K562 (cell line): ENCODE measurements around the gene ANKRD27. TPM values are rescaled to one million over a fixed set of nuclear protein-coding genes. Genes with fewer than 3 reads are reported as not detected.

Source experiments
- GMEB1 ChIP-seq: fragments of 250-450 bp; sonication (Bioruptor Pico); IDR thresholded peaks from 2 replicates; pipeline ENCODE4 v1.4.0; 2020; ENCODE audit warnings: mild to moderate bottlenecking
- GTF3C2 ChIP-seq: IDR thresholded peaks from 3 replicates; pipeline ENCODE4 v1.6.1; 2011; ENCODE audit warnings: borderline replicate concordance, mild to moderate bottlenecking, moderate library complexity; ENCODE audit not compliant: insufficient read length; ENCODE audit errors: extremely low read depth
- KAT8 ChIP-seq: fragments of 450-650 bp; IDR thresholded peaks from 2 replicates; pipeline ENCODE4 v1.6.1; 2016; ENCODE audit warnings: low read depth, mild to moderate bottlenecking
- L3MBTL2 ChIP-seq: fragments of 450-650 bp; IDR thresholded peaks from 2 replicates; pipeline ENCODE4 v1.6.1; 2016; ENCODE audit warnings: mild to moderate bottlenecking, moderate library complexity
- MAFF ChIP-seq: IDR thresholded peaks from 2 replicates; pipeline ENCODE4 v1.6.1; 2012; ENCODE audit warnings: low read length, improper control_type of control experiment
- MAX ChIP-seq: sonication (generic); formaldehyde crosslinking; IDR thresholded peaks from 2 replicates; pipeline ENCODE4 v1.9.0; 2022; ENCODE audit warnings: mild to moderate bottlenecking, missing genetic modification reagents
- MAZ ChIP-seq, 2 experiments: fragments of 450-650 bp in 1 of 2; sonication (generic) in 1 of 2; formaldehyde crosslinking; IDR thresholded peaks in 1 of 2; conservative IDR thresholded peaks in 1 of 2; 2 replicates each; pipeline versions ENCODE4 v1.4.0 to v1.5.0; 2020; ENCODE audit warnings: mild to moderate bottlenecking in 1 of 2, missing genetic modification reagents in 1 of 2
- MXD1 ChIP-seq: fragments of 250-450 bp; sonication (Bioruptor Pico); IDR thresholded peaks from 2 replicates; pipeline ENCODE4 v1.8.0; 2021; ENCODE audit warnings: borderline replicate concordance, mild to moderate bottlenecking, moderate library complexity; ENCODE audit not compliant: poor library complexity, severe bottlenecking
- NFE2 ChIP-seq: IDR thresholded peaks from 2 replicates; pipeline ENCODE4 v1.6.1; 2014; ENCODE audit warnings: antibody characterized with exemption, low read depth
- NFRKB ChIP-seq: fragments of 450-650 bp; IDR thresholded peaks from 2 replicates; pipeline ENCODE4 v1.6.1; 2016; ENCODE audit warnings: low read depth
- POLR2G ChIP-seq: fragments of 200-400 bp; formaldehyde crosslinking; IDR thresholded peaks from 2 replicates; pipeline ENCODE4 v1.6.1; 2017; ENCODE audit warnings: low read depth, mild to moderate bottlenecking, antibody characterized with exemption, low read length, moderate library complexity
- SETDB1 ChIP-seq: IDR thresholded peaks from one replicate; pipeline ENCODE4 v1.6.1; 2012; ENCODE audit warnings: low read length, control low read depth, inconsistent platforms
- SPI1 ChIP-seq: IDR thresholded peaks from 2 replicates; pipeline ENCODE4 v1.6.1; 2011; ENCODE audit warnings: low read depth, low read length, control low read depth, borderline replicate concordance
- TFAM ChIP-seq: fragments of 250-450 bp; sonication (Bioruptor Pico); conservative IDR thresholded peaks from 2 replicates; pipeline ENCODE4 v1.5.0; 2021; ENCODE audit warnings: mild to moderate bottlenecking, moderate library complexity
- ZNF280B ChIP-seq: fragments of 250-450 bp; sonication (Bioruptor Pico); IDR thresholded peaks from 2 replicates; pipeline ENCODE4 v1.5.1; 2021; ENCODE audit warnings: mild to moderate bottlenecking
- polyA plus RNA-seq, 8 experiments: library from polyadenylated mRNA; depleted of rRNA in 4 of 8; stranded (reverse) in 5 of 8; unstranded in 3 of 8; fragments of >200 nt; fragmentation: Nextera tagmentation in 2 of 8; fragmentation: Illumina TruSeq in 1 of 8; extraction: Ambion mirVana in 2 of 8; extraction: Trizol in 1 of 8; gene quantifications; 2 replicates each; pipeline versions ENCODE4 v1.2.1 to v1.2.3, GENCODE V29; 2011 to 2014; ENCODE audit warnings: inconsistent platforms in 1 of 8, missing spikeins in 1 of 8
- total RNA-seq, 7 experiments: library from RNA; depleted of rRNA in 6 of 7; stranded (reverse); fragments of >200 nt in 6 of 7; fragmentation: Illumina TruSeq in 2 of 7; extraction: Trizol in 2 of 7; gene quantifications; 2 replicates each; pipeline versions ENCODE4 v1.2.1 to v1.2.3, GENCODE V29; 2011 to 2021; ENCODE audit warnings: low replicate concordance in 1 of 7

Gene ANKRD27
- total and polyA plus RNA-seq, 9 of the 15 experiments (the other 6 are each of a cell fraction or from before 2014, with no cell fraction given) = 5.3 to 71.3 (median 54.2) TPM

DNA sequence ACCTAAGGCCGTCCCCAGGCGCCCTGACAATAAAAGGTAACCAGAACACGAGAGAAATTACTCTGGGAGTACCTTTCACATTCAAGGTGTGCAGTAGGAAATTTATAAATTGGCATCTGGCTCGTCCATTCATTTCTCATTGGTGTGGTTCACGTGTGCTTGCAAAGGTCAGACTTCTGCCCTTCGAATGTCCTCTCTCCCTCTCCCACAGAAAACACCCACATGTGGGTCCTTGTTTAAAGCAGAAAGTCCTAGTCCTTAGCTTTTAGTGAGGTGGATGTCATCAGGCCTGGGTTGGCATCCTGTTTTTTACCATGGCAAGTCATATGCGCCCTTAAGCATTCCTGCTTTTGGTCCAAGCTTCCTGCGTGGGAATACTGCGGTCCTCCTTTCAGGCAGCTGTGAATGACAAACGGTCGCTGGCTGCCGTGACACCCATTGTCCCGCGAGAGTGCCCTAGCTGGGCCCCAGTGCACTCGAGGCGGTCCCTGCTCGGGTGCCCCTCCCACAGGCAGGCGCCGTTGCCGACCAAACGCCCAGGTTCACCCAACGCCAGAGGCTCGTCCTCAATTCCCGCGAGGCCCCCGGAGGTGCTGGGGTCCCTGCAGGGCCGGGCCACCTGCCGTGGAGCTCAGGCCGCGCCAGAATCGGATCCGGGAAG, 16.4 kb upstream of the ANKRD27 start, which contains the start of gene NUDT19 (continued):
- TF ChIP-seq GTF3C2 = no peak
- TF ChIP-seq KAT8 = no peak
- TF ChIP-seq MAFF = no peak
- no peak for TF ChIP-seq SPI1
- peak; percentile 39 to 51; a peak in 1 of 4 replicates for TF ChIP-seq MAZ (CRISPR knock-in tag; conservative IDR thresholded peaks at IDR 0.05 in 1 of 2, IDR thresholded peaks at IDR 0.05 in 1 of 2)
- TF ChIP-seq GMEB1 (CRISPR knock-in tag) = no peak
- no peak for TF ChIP-seq ZNF280B (CRISPR knock-in tag)
- no peak for TF ChIP-seq SETDB1
- TF ChIP-seq MAX (CRISPR knock-in tag) = no peak; the same call in 1 of the 2 replicates
- no peak for TF ChIP-seq TFAM (CRISPR knock-in tag)
- no peak for TF ChIP-seq MXD1 (CRISPR knock-in tag)
- no peak; the same call in 1 of the 2 replicates for TF ChIP-seq POLR2G
- TF ChIP-seq NFE2 = no peak
- no peak for TF ChIP-seq NFRKB
- peak; percentile 64 for TF ChIP-seq L3MBTL2
